HEK293T (cell line): ENCODE data around the gene LRBA.

Experiments
- ARNT ChIP-seq: fragments of 450-650 bp; IDR thresholded peaks from 2 replicates; pipeline ENCODE4 v1.6.1; 2017; ENCODE audit warnings: mild to moderate bottlenecking
- BHLHE40 ChIP-seq: fragments of 450-650 bp; IDR thresholded peaks from 2 replicates; pipeline ENCODE4 v1.6.1; 2016; ENCODE audit warnings: mild to moderate bottlenecking, moderate library complexity, borderline replicate concordance
- CTBP1 ChIP-seq: fragments of 450-650 bp; IDR thresholded peaks from 2 replicates; pipeline ENCODE4 v1.6.1; 2016; ENCODE audit warnings: borderline replicate concordance
- FOXA1 ChIP-seq: fragments of 450-650 bp; IDR thresholded peaks from 2 replicates; pipeline ENCODE4 v1.6.1; 2016; ENCODE audit warnings: mild to moderate bottlenecking
- FOXK2 ChIP-seq: fragments of 450-650 bp; IDR thresholded peaks from 2 replicates; pipeline ENCODE4 v1.6.1; 2016; ENCODE audit warnings: mild to moderate bottlenecking
- FOXM1 ChIP-seq: fragments of 450-650 bp; IDR thresholded peaks from 2 replicates; pipeline ENCODE4 v1.6.1; 2017; ENCODE audit warnings: mild to moderate bottlenecking, borderline replicate concordance
- NFRKB ChIP-seq: fragments of 450-650 bp; IDR thresholded peaks from 2 replicates; pipeline ENCODE4 v1.6.1; 2016; ENCODE audit warnings: mild to moderate bottlenecking, moderate library complexity

DNA sequence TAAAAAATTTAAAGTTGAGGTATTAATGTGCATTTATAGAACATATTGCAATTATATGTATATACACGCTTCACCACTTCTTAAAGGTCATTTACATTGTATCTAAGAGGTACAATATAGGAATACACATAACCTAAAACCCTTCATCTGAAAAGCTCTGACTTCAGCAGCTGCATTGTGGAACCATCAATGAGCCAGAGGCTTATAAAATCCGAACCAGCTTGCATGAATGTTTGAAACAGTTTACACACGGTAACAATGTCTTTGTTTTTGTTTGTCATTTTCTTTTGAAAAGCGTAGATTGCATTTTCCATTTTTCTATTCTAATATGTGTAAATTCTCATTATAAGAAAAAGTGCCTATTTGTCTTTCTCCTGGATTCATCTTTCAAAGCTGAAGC lies 715.3 kb downstream of the LRBA start:
- TF ChIP-seq FOXK2: no peak
- no peak for TF ChIP-seq FOXM1
- no peak for TF ChIP-seq BHLHE40
- TF ChIP-seq FOXA1: no peak
- TF ChIP-seq NFRKB: no peak
- TF ChIP-seq CTBP1: no peak
- TF ChIP-seq ARNT: no peak
